ENCODE results near the gene RASGRP1.
"Not testable (repeated sequence)": the region's sequence is repeated elsewhere in the genome, so short reads cannot be mapped to it uniquely, and the experiment has no call there.

Gene RASGRP1

DNA sequence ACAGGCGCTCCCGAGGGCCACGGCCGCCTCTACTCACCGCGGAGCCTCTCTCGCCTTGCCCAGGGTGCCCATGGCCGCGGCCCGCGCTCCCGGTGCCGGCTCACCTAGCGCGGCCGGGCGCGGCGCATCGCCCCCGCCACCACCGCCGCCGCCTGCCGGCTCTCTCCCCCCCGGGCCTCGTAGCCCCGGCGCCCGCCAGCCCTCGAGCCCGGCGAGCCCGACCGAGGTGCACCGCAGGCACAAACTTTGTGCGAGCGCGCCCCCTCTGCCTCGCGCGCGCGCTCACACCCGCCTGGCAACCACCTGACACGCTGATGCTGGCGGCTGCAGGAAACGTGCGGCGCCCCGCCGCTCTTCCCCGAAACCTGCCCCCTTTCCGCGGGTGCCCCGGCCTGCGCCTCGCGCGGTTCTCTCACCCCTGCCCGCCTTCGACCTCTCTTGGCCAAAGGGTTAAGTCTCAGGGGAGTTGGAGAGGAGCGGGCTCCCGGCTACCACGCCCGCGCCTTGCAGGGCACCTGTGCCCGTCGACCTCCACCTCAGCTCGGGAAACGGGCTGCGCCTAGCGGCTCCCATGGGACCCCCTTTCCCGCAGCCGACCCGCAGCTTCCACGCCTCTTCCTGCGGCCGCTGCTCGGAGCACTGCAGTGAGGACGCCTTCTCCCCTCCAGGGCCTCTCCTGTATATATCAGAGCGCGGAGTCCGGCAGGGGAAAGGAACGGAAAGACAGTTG is at the start of gene RASGRP1:
TSS of gene RASGRP1 (minus strand) at position 258 of the 730 bp plus-strand sequence. CDS start at position 72, 186 bp downstream.
- peak; percentile 81 for DNase-seq (ENCODE audit: low spot score)

GRCh38 chr15:38613085-38613484 is 48.5 kb upstream of the RASGRP1 start:
- no peak for DNase-seq (ENCODE audit: low spot score)

DNA sequence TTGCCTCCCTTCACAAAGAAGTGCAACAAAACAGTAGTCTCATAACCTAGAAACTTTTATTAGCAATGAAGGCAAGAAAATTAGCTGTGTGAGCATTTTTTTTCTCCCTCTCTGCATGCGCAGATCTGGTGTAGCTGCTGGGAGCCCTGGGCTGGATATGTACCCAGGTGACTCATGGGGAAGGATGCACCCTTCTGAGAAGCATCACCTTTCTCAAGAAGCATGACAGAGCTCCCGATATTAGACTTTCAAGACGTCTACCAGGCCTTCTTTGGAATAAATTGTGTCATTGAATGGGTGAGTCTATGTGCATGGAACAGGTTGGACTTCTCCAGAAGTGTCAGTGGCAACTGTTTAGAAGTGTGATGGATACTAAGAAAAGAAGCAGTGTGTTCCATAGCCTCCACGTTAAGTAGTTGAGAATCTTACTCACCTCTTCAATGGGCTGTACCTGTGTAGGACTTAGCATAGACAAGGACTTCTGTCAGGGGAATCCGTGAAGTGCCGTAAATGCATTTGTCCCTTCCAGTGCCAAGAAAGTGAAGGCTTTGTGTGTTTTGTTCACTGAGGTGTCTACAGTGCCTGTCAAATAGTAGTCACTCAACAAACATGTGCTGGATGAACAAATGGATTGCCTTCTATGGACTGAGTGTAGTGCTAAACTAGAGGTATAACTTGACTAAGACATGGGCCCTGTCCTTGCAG is 47.7 kb upstream of the RASGRP1 start:
- no peak for DNase-seq (ENCODE audit: low spot score)

GRCh38 chr15:38611228-38611627 is 46.6 kb upstream of the RASGRP1 start:
- no peak for DNase-seq (ENCODE audit: low spot score)

- DNase-seq (ENCODE audit: low spot score) = no peak
Measured at GRCh38 chr15:38610748-38611147, 46.1 kb upstream of the RASGRP1 start.

GRCh38 chr15:38609097-38609738 is 44.6 kb upstream of the RASGRP1 start:
- DNase-seq (ENCODE audit: low spot score) = no peak

GRCh38 chr15:38608682-38609081 is 44.1 kb upstream of the RASGRP1 start:
- DNase-seq (ENCODE audit: low spot score) = no peak

DNA sequence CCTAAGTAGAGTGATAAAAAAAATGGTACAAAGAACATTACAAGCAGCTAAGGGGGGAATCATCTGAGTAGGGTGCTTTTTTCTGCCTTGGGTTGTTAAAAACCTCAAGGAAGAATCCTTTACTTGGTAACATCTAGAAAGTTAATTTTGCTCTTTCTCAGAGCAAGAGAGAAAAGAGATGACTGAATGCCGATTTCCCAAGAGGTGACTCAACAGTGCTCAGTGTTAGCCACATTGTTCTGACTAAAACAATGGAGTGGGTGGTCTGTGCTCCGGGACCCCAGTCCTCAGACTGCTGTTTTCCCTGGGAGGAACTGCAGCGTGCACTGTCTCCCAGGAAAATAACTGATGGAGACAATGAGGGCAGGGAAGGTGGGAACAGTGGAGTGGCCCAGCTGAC is 41.1 kb upstream of the RASGRP1 start:
- DNase-seq (ENCODE audit: low spot score) = no peak

DNA sequence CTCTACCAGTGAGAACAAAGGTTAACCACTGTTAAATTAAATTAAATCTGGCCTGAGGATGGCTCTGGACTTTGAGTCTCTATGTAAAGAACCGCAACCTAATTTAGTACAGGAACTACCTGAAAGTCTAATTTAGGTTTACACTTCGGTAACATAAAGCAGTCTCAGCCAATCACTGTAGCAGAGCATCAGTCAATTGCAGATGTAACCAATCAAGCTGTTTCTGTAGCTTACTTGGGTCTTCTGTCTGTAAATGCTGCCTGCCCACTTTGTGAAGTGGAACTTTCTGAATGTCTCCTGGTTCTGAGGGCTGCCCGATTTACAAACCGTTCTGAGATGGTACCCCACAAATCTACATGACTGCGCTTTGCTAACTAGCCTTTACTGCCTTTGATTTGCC is 39.1 kb upstream of the RASGRP1 start:
- DNase-seq (ENCODE audit: low spot score) = no peak

- no peak for DNase-seq (ENCODE audit: low spot score)
Measured at GRCh38 chr15:38602910-38603670, 38.5 kb upstream of the RASGRP1 start.

GRCh38 chr15:38600236-38600635 is 35.6 kb upstream of the RASGRP1 start:
- DNase-seq (ENCODE audit: low spot score) = no peak

GRCh38 chr15:38598749-38599148 is 34.1 kb upstream of the RASGRP1 start:
- no peak for DNase-seq (ENCODE audit: low spot score)

DNA sequence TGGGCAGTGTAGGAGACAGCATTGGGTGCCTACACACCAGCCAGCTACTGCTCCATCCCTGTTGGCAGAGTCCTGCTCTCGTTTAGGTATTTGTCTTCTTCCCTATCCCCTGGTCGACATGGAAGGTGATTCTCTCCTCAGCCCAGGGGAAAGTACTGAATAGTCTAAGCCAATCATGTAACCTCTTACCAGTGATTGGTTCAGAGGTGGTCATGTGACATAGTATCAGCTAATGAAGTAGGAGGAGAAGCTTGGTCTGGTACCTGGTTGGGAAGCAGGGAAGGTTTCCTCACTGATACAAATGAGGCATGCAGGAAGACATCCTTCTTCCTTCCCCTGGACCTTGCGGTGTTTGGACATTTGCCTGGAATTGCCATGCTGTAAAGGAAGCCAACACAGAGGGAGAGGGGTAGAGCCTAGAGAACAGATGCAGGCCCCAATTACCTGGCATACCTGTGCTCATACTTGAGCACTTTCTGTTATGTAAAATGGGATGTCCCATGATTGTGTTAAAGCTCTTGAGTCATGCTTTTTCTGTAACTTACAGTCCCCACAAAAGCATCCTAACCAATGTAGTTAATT is 32.7 kb upstream of the RASGRP1 start:
- DNase-seq (ENCODE audit: low spot score) = no peak

DNA sequence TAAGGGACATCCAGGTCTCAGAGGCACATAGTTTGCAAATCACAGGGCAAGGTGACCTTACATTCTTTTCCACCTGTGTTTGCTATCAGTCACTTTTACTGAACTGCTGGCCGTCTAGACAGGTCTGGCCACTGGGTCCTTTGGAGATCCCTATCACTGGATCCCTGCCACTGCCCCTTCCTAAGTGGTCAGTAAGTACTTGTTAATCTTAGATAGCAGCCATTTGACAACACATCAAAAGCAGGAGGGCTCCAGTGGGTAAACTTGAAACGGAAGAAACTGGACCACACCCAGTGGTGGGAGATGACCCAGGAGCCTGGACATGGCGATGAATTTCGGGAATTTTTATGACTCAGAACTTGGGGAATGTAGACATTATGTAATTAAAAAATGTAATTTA is 28.9 kb upstream of the RASGRP1 start:
- peak; percentile 26 for DNase-seq (ENCODE audit: low spot score)

- DNase-seq (ENCODE audit: low spot score) = peak; percentile 76
Measured at GRCh38 chr15:38589502-38589901, 24.9 kb upstream of the RASGRP1 start.

- no peak for DNase-seq (ENCODE audit: low spot score)
Measured at GRCh38 chr15:38588672-38589071, 24.1 kb upstream of the RASGRP1 start.

- DNase-seq (ENCODE audit: low spot score) = no peak
Measured at GRCh38 chr15:38587214-38587613, 22.6 kb upstream of the RASGRP1 start.

GRCh38 chr15:38586005-38586404 is 21.4 kb upstream of the RASGRP1 start:
- DNase-seq (ENCODE audit: low spot score) = not testable (repeated sequence)

- no peak for DNase-seq (ENCODE audit: low spot score)
Measured at GRCh38 chr15:38578626-38579025, 14.0 kb upstream of the RASGRP1 start.

DNA sequence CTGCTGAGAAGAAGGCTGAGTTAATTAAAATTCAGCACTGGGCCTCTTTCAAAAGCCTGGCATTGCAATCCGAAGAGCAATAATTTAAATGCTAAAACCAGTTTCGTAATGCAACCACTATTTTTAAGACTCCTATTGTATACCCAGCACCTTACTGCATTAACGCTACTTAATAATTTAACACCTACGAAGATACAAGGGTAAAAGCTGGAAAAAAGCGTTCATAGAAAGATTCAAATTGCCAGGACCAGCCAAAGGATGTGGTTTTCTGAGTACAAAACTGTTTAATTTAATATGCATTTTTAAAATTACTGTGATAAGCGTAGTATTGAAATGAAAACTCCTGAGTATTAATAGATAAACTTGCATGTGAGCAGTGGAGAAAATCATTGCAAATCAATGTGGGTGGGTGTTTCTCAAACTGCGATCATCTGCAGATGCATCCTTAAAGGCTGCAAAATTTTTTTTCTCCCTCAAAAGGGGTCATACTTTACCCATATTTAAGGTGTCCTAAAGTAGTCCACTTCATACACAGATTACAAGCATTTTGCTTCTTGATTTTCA is 12.9 kb upstream of the RASGRP1 start:
- DNase-seq (ENCODE audit: low spot score) = no peak

- no peak for DNase-seq (ENCODE audit: low spot score)
Measured at GRCh38 chr15:38576837-38577236, 12.2 kb upstream of the RASGRP1 start.

GRCh38 chr15:38576261-38576660 is 11.6 kb upstream of the RASGRP1 start:
- DNase-seq (ENCODE audit: low spot score) = no peak
